Measurements from ENCODE around the gene DPH2.

- no peak for TF ChIP-seq ESRRA (IDR thresholded peaks at IDR 0.05; ENCODE audit: borderline replicate concordance, low read length)
- TF ChIP-seq POLR2A (IDR thresholded peaks at IDR 0.05; ENCODE audit: low read length) = no peak
- TF ChIP-seq CTCF (IDR thresholded peaks at IDR 0.05) = no peak
- no peak for TF ChIP-seq REST (IDR thresholded peaks at IDR 0.05)
- no peak for TF ChIP-seq CEBPB (IDR thresholded peaks at IDR 0.05)
- TF ChIP-seq EP300 (IDR thresholded peaks at IDR 0.05) = no peak
- no peak for TF ChIP-seq HEYL (CRISPR knock-in tag; IDR thresholded peaks at IDR 0.05)
- TF ChIP-seq RFX5 (IDR thresholded peaks at IDR 0.05) = no peak
Measured at GRCh38 chr1:43976890-43977289, 7.1 kb downstream of the DPH2 start.
